ENCODE results near the gene LRRFIP1. TPM values are rescaled to one million over a fixed set of nuclear protein-coding genes. Genes with fewer than 3 reads are reported as not detected.

Gene LRRFIP1
- total and polyA plus RNA-seq, 10 of the 15 experiments (the other 5 are each of a cell fraction or from before 2014, with no cell fraction given): 36.2 to 120 (median 74.3) TPM

GRCh38 chr2:237820421-237820820 lies 193.0 kb downstream of the LRRFIP1 start:
- in situ Hi-C loops (cut with MboI): no loop called here
- WGBS (ENCODE audit: insufficient coverage, insufficient replicate concordance, low lambda C conversion rate, missing lambda C conversion rate): 88% methylated on average over 2 of the region's 2 CpGs

More at GRCh38 chr2:237820421-237820820, 193.0 kb downstream of the LRRFIP1 start:
- Histone ChIP-seq H3K36me3 (ENCODE audit: control insufficient read depth in 2 of 2, insufficient read depth in 2 of 2, low read length in 1 of 2) (no peaks in the 10 kb centered on the region), H3K4me2 (ENCODE audit: control insufficient read depth, insufficient read depth) (no peak overlapping the region), H2AFZ (ENCODE audit: control insufficient read depth, low read depth, low read length) (no peak overlapping the region), H3K4me1 (ENCODE audit: control insufficient read depth, insufficient read depth, low read length) (no peaks in the 10 kb centered on the region; the same call in 1 of the 2 replicates), H3K79me2 (ENCODE audit: control insufficient read depth, insufficient read depth, low read length) (no peaks in the 10 kb centered on the region), H4K20me1 (ENCODE audit: control insufficient read depth, insufficient read depth) (no peaks in the 10 kb centered on the region), H3K27ac (ENCODE audit: control insufficient read depth, insufficient read depth) (no peak overlapping the region), H3K4me3 (no peak overlapping the region), H3K9me3 (replicated peaks; ENCODE audit: control insufficient read depth, insufficient read depth, low read length) (no peaks in the 10 kb centered on the region), H3K9ac (ENCODE audit: control insufficient read depth, insufficient read depth, low read length) (no peak overlapping the region), H3K27me3 (replicated peaks in 1 of 2; ENCODE audit: control insufficient read depth in 2 of 2, insufficient read depth in 2 of 2, low read length in 1 of 2) (no peaks in the 10 kb centered on the region)
- FAIRE-seq (no peak), DNase-seq (ENCODE audit: low read depth, low spot score) (no peak), ATAC-seq (no peak)
- intact Hi-C loops (cut with micrococcal nuclease; ENCODE audit: unreplicated experiment): no loop called here
- ChIA-PET SMC1A (ENCODE audit: uncharacterized antibody, unreplicated experiment) (interaction anchor here (1.0 to 1.3 kb wide), 3 partner anchors 8 to 66 kb away, joined by 3 to 5 read pairs (median 3); no protein-coding TSS in a partner anchor), POLR2A (no interaction called here), CTCF (no interaction called here), RAD21 (ENCODE audit: unreplicated experiment) (no interaction called here)
- no peak for TF ChIP-seq ZBTB33 (IDR thresholded peaks at IDR 0.05)
- TF ChIP-seq, protein P1, sequence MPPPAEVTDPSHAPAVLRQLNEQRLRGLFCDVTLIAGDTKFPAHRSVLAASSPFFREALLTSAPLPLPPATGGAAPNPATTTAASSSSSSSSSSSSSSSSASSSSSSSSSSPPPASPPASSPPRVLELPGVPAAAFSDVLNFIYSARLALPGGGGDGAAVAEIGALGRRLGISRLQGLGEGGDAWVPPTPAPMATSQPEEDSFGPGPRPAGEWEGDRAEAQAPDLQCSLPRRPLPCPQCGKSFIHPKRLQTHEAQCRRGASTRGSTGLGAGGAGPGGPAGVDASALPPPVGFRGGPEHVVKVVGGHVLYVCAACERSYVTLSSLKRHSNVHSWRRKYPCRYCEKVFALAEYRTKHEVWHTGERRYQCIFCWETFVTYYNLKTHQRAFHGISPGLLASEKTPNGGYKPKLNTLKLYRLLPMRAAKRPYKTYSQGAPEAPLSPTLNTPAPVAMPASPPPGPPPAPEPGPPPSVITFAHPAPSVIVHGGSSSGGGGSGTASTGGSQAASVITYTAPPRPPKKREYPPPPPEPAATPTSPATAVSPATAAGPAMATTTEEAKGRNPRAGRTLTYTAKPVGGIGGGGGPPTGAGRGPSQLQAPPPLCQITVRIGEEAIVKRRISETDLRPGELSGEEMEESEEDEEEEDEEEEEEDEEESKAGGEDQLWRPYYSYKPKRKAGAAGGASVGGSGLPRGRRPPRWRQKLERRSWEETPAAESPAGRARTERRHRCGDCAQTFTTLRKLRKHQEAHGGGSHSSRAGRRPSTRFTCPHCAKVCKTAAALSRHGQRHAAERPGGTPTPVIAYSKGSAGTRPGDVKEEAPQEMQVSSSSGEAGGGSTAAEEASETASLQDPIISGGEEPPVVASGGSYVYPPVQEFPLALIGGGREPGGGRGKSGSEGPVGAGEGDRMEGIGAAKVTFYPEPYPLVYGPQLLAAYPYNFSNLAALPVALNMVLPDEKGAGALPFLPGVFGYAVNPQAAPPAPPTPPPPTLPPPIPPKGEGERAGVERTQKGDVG (CRISPR knock-in tag; IDR thresholded peaks at IDR 0.05): no peak
- no TSS peak for BruUV-seq (replicated peaks)

Measured in GM12878 (cell line).